GM23338 (cell line): ENCODE data around the gene UBQLNL. TPM values are rescaled to one million over a fixed set of nuclear protein-coding genes. Genes with fewer than 3 reads are reported as not detected.
A peak's percentile ranks its signal among the peaks of the same experiment; 100 is the strongest.

Experiments
- ATAC-seq: fragments of 200-7000 bp; cut with Tn5 transposase; 3 replicates; pipeline ENCODE4 v1.9.1; 2020
- DNase-seq: peaks from one replicate; pipeline ENCODE4 v3.0.0-alpha.2; 2015; ENCODE audit warnings: low spot score
- H2AFZ ChIP-seq: fragments of 200-600 bp; sonication (generic); 2 replicates; pipeline ENCODE4 v1.8.0; 2016; ENCODE audit warnings: antibody characterized with exemption, mild to moderate bottlenecking, moderate library complexity
- H3F3A ChIP-seq: fragments of 200-600 bp; sonication (generic); replicated peaks from 2 replicates; pipeline ENCODE4 v1.8.0; 2017; ENCODE audit warnings: antibody characterized with exemption, mixed run types, low read depth
- H3K27ac ChIP-seq: fragments of 200-600 bp; sonication (generic); 2 replicates; pipeline ENCODE4 v1.6.1; 2016; ENCODE audit warnings: low read depth
- H3K27me3 ChIP-seq: fragments of 200-600 bp; sonication (generic); 2 replicates; pipeline ENCODE4 v1.8.0; 2016; ENCODE audit warnings: mild to moderate bottlenecking, mixed run types, moderate library complexity; ENCODE audit not compliant: insufficient read depth
- H3K36me3 ChIP-seq: fragments of 200-600 bp; sonication (generic); 2 replicates; pipeline ENCODE4 v1.8.0; 2016; ENCODE audit warnings: mild to moderate bottlenecking; ENCODE audit not compliant: insufficient read depth
- H3K4me1 ChIP-seq: fragments of 200-600 bp; sonication (generic); 2 replicates; pipeline ENCODE4 v1.8.0; 2016; ENCODE audit warnings: mild to moderate bottlenecking, moderate library complexity; ENCODE audit not compliant: insufficient read depth
- H3K4me2 ChIP-seq: fragments of 200-600 bp; sonication (generic); 2 replicates; pipeline ENCODE4 v1.7.1; 2017; ENCODE audit warnings: mixed run types
- H3K4me3 ChIP-seq: fragments of 200-600 bp; sonication (generic); 2 replicates; pipeline ENCODE4 v1.6.1; 2016; ENCODE audit warnings: mixed run types
- H3K79me2 ChIP-seq: fragments of 200-600 bp; sonication (generic); replicated peaks from 2 replicates; pipeline ENCODE4 v1.8.0; 2017; ENCODE audit warnings: mild to moderate bottlenecking; ENCODE audit not compliant: insufficient read depth
- H3K9me2 ChIP-seq: fragments of 200-600 bp; sonication (generic); 2 replicates; pipeline ENCODE4 v1.8.0; 2017; ENCODE audit not compliant: insufficient read depth
- H4K20me1 ChIP-seq: fragments of 200-600 bp; sonication (generic); replicated peaks from 2 replicates; pipeline ENCODE4 v1.8.0; 2017; ENCODE audit warnings: mild to moderate bottlenecking; ENCODE audit not compliant: insufficient read depth
- H3K27ac Mint-ChIP-seq: 2 replicates; pipeline ENCODE4 v1.8.0; 2020; ENCODE audit warnings: inconsistent platforms, mild to moderate bottlenecking, moderate library complexity, mixed read lengths
- H3K27me3 Mint-ChIP-seq: 3 replicates; pipeline ENCODE4 v1.8.0; 2022; ENCODE audit warnings: low read depth, mild to moderate bottlenecking, moderate library complexity, mixed read lengths, inconsistent platforms; ENCODE audit not compliant: insufficient read depth, poor library complexity
- H3K36me3 Mint-ChIP-seq: 3 replicates; pipeline ENCODE4 v1.8.0; 2021; ENCODE audit warnings: low read depth, mild to moderate bottlenecking, inconsistent platforms, moderate library complexity, mixed read lengths
- H3K4me1 Mint-ChIP-seq: 3 replicates; pipeline ENCODE4 v1.8.0; 2020; ENCODE audit warnings: mild to moderate bottlenecking, inconsistent platforms, mixed read lengths
- H3K4me3 Mint-ChIP-seq: 3 replicates; pipeline ENCODE4 v1.8.0; 2021; ENCODE audit warnings: moderate library complexity, mild to moderate bottlenecking, inconsistent platforms, mixed read lengths
- H3K9me3 Mint-ChIP-seq: 3 replicates; pipeline ENCODE4 v1.8.0; 2020; ENCODE audit warnings: moderate library complexity, mild to moderate bottlenecking, inconsistent platforms, mixed read lengths
- CREB1 ChIP-seq: fragments of 250-450 bp; sonication (Bioruptor Pico); IDR thresholded peaks from 2 replicates; pipeline ENCODE4 v1.5.0; 2020; ENCODE audit warnings: low read depth, mild to moderate bottlenecking, moderate library complexity
- EZH2 ChIP-seq: fragments of 200-600 bp; sonication (generic); IDR thresholded peaks from one replicate; pipeline ENCODE4 v1.8.0; 2017; ENCODE audit warnings: antibody characterized with exemption, mild to moderate bottlenecking, low read depth; ENCODE audit not compliant: unreplicated experiment
- POLR2AphosphoS5 ChIP-seq: IDR thresholded peaks from 2 replicates; pipeline ENCODE4 v1.6.1; 2016; ENCODE audit warnings: antibody characterized with exemption, low read depth
- STAT1 ChIP-seq: IDR thresholded peaks from one replicate; pipeline ENCODE4 v1.6.1; 2016; ENCODE audit warnings: antibody characterized with exemption; ENCODE audit not compliant: unreplicated experiment
- ZNF114 ChIP-seq: fragments of 250-450 bp; sonication (Bioruptor Pico); IDR thresholded peaks from 2 replicates; pipeline ENCODE4 v1.5.0; 2020; ENCODE audit warnings: mild to moderate bottlenecking, moderate library complexity
- ZNF331 ChIP-seq: fragments of 250-450 bp; sonication (Bioruptor Pico); IDR thresholded peaks from 2 replicates; pipeline ENCODE4 v1.5.0; 2020; ENCODE audit warnings: low read depth, mild to moderate bottlenecking, moderate library complexity
- ZNF462 ChIP-seq: fragments of 250-450 bp; sonication (Bioruptor Pico); IDR thresholded peaks from 2 replicates; pipeline ENCODE4 v1.5.0; 2020; ENCODE audit warnings: mild to moderate bottlenecking, moderate library complexity
- polyA plus RNA-seq: library from polyadenylated mRNA; unstranded; fragments of >200 nt; fragmentation: Nextera tagmentation; extraction: Ambion mirVana; gene quantifications from 2 replicates; pipeline ENCODE4 v1.2.1, GENCODE V29; 2016
- total RNA-seq: library from RNA; depleted of rRNA; stranded (reverse); fragments of >200 nt; shearing (Covaris generic); gene quantifications from 2 replicates; pipeline ENCODE4 v1.2.3, GENCODE V29; 2014
- TF ChIP-seq, protein P1 (sequence below), 2 experiments: fragments of 200-600 bp in 1 of 2; sonication (generic) in 1 of 2; conservative IDR thresholded peaks; 2 replicates each; pipeline versions ENCODE4 v1.5.1 to v1.6.1; 2016 to 2017; ENCODE audit warnings: antibody characterized with exemption in 2 of 2, low read depth in 2 of 2, mild to moderate bottlenecking in 2 of 2, moderate library complexity in 1 of 2
- TF ChIP-seq, protein P2 (sequence below): IDR thresholded peaks from one replicate; pipeline ENCODE4 v1.6.1; 2018; ENCODE audit warnings: antibody characterized with exemption; ENCODE audit not compliant: unreplicated experiment

UBQLNL gene
- total and polyA plus RNA-seq, 2 experiments from 2014 or later = 0.52 TPM; not detected in 1

GRCh38 chr11:5531053-5531831, 14.7 kb upstream of the UBQLNL start:
- Histone ChIP-seq H3K79me2 (no peaks in the 10 kb centered on the region), H3K4me2 (no peak overlapping the region), H3K27me3 (no peaks in the 10 kb centered on the region), H4K20me1 (no peaks in the 10 kb centered on the region), H3K9me2 (0 out of 2 replicates have a peak, but pooled peaks cover 8% of the 10 kb centered on the region), H3K4me3 (no peak overlapping the region), H2AFZ (no peak overlapping the region), H3K4me1 (no peaks in the 10 kb centered on the region), H3K36me3 (no peaks in the 10 kb centered on the region), H3K27ac (no peak overlapping the region), H3F3A (no peaks in the 10 kb centered on the region)
- Mint-ChIP-seq H3K4me1 (no peaks in the 10 kb centered on the region), H3K27ac (0 out of 2 replicates have a peak overlapping the region, but pooled peaks have one; percentile 21), H3K4me3 (no peak overlapping the region), H3K27me3 (no peaks in the 10 kb centered on the region), H3K36me3 (no peaks in the 10 kb centered on the region), H3K9me3 (peaks cover under 1% of the 10 kb centered on the region; the same call in 1 of the 3 replicates)
- no peak for TF ChIP-seq EZH2
- TF ChIP-seq, protein P1, sequence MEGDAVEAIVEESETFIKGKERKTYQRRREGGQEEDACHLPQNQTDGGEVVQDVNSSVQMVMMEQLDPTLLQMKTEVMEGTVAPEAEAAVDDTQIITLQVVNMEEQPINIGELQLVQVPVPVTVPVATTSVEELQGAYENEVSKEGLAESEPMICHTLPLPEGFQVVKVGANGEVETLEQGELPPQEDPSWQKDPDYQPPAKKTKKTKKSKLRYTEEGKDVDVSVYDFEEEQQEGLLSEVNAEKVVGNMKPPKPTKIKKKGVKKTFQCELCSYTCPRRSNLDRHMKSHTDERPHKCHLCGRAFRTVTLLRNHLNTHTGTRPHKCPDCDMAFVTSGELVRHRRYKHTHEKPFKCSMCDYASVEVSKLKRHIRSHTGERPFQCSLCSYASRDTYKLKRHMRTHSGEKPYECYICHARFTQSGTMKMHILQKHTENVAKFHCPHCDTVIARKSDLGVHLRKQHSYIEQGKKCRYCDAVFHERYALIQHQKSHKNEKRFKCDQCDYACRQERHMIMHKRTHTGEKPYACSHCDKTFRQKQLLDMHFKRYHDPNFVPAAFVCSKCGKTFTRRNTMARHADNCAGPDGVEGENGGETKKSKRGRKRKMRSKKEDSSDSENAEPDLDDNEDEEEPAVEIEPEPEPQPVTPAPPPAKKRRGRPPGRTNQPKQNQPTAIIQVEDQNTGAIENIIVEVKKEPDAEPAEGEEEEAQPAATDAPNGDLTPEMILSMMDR (conservative IDR thresholded peaks at IDR 0.05; ENCODE audit: low read depth in 2 of 2) = no peak
- TF ChIP-seq ZNF462 (CRISPR knock-in tag) = no peak
- no peak for TF ChIP-seq CREB1 (CRISPR knock-in tag)
- no peak for TF ChIP-seq STAT1
- no peak for TF ChIP-seq ZNF114 (CRISPR knock-in tag)
- TF ChIP-seq ZNF331 (CRISPR knock-in tag) = no peak
- TF ChIP-seq, protein P2, sequence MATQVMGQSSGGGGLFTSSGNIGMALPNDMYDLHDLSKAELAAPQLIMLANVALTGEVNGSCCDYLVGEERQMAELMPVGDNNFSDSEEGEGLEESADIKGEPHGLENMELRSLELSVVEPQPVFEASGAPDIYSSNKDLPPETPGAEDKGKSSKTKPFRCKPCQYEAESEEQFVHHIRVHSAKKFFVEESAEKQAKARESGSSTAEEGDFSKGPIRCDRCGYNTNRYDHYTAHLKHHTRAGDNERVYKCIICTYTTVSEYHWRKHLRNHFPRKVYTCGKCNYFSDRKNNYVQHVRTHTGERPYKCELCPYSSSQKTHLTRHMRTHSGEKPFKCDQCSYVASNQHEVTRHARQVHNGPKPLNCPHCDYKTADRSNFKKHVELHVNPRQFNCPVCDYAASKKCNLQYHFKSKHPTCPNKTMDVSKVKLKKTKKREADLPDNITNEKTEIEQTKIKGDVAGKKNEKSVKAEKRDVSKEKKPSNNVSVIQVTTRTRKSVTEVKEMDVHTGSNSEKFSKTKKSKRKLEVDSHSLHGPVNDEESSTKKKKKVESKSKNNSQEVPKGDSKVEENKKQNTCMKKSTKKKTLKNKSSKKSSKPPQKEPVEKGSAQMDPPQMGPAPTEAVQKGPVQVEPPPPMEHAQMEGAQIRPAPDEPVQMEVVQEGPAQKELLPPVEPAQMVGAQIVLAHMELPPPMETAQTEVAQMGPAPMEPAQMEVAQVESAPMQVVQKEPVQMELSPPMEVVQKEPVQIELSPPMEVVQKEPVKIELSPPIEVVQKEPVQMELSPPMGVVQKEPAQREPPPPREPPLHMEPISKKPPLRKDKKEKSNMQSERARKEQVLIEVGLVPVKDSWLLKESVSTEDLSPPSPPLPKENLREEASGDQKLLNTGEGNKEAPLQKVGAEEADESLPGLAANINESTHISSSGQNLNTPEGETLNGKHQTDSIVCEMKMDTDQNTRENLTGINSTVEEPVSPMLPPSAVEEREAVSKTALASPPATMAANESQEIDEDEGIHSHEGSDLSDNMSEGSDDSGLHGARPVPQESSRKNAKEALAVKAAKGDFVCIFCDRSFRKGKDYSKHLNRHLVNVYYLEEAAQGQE = no peak
- TF ChIP-seq POLR2AphosphoS5 = no peak
- no peak for DNase-seq
- no peak for ATAC-seq
